Smooth muscle cell of trachea (primary cell): Measurements from ENCODE around the gene SPACA5. TPM values are rescaled to one million over a fixed set of nuclear protein-coding genes. Genes with fewer than 3 reads are reported as not detected.

ENCODE experiments used
- total RNA-seq: library from RNA; depleted of rRNA; stranded (reverse); fragments of >200 nt; gene quantifications from 2 replicates; pipeline ENCODE4 v1.2.1, GENCODE V29; 2014

SPACA5 gene
- total RNA-seq, result not detected in 2 replicates

DNA sequence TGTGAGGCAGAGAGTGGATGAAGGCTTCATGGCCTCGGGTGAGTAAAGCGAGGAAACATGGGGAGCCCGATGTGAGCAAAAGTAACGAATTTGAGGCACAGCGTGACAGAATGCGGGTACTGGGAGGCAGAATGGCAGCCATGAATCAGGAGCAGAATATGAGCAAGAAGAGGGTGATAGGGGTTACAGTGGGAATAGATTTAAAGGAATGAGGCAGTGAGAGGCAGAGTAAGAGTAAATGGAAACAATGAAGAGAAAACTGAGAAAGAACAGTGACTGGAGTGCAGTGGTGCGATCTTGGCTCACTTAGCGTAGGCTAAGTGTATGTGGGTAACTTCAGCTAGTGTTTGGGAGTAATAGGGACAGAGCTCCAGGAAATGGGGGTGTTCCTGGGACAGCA, at the start of gene SPACA5:
Gene SPACA5, plus strand, starts transcription at position 301 of the 400 bp plus-strand sequence. CDS start 815 bp downstream, outside the sequence.

GRCh38 chrX:48003758-48004457, 2.9 kb upstream of the SPACA5 start, which contains the start of gene ZNF182:
ZNF182 (minus strand) TSS chrX:48003989; CDS start chrX:48002609, 1,380 bp downstream.

Other genes starting within 250 kb of the SPACA5 start
- gene ZNF81, start 170.1 kb upstream of the SPACA5 start, total RNA-seq, result 5.5 and 5.8 TPM in 2 replicates
- 3.0 and 4.4 TPM in 2 replicates for gene ZNF182, start 3.0 kb upstream of the SPACA5 start, total RNA-seq
- 1.9 and 2.0 TPM in 2 replicates for gene ZNF630, start 64.7 kb downstream of the SPACA5 start, total RNA-seq
- gene SPACA5B, start 123.6 kb downstream of the SPACA5 start, total RNA-seq, result not detected in 2 replicates
- not detected in 2 replicates for gene SSX5, start 189.8 kb downstream of the SPACA5 start, total RNA-seq
- not detected in 2 replicates for gene SSX1, start 248.4 kb downstream of the SPACA5 start, total RNA-seq